Gastrocnemius medialis (tissue), 4 donors: ENCODE measurements around the gene LMO1.

Experiments
- POLR2A ChIP-seq, 2 donors: fragments of 450-650 bp; IDR thresholded peaks; one replicate each; pipeline ENCODE4 v1.6.1; 2017; ENCODE audit warnings: antibody characterized with exemption in 2 of 2, mild to moderate bottlenecking in 2 of 2, moderate library complexity in 2 of 2
- TF ChIP-seq, protein P1 (sequence below), 5 experiments: fragments of 450-650 bp in 3 of 5; fragments of 200-600 bp in 2 of 5; sonication (generic) in 2 of 5; IDR thresholded peaks in 4 of 5; conservative IDR thresholded peaks in 1 of 5; 1 replicate in 4 of 5; 2 replicates in 1 of 5; pipeline ENCODE4 v1.5.1; 2016 to 2019; ENCODE audit warnings: antibody characterized with exemption in 5 of 5, mild to moderate bottlenecking in 3 of 5, moderate library complexity in 3 of 5

DNA sequence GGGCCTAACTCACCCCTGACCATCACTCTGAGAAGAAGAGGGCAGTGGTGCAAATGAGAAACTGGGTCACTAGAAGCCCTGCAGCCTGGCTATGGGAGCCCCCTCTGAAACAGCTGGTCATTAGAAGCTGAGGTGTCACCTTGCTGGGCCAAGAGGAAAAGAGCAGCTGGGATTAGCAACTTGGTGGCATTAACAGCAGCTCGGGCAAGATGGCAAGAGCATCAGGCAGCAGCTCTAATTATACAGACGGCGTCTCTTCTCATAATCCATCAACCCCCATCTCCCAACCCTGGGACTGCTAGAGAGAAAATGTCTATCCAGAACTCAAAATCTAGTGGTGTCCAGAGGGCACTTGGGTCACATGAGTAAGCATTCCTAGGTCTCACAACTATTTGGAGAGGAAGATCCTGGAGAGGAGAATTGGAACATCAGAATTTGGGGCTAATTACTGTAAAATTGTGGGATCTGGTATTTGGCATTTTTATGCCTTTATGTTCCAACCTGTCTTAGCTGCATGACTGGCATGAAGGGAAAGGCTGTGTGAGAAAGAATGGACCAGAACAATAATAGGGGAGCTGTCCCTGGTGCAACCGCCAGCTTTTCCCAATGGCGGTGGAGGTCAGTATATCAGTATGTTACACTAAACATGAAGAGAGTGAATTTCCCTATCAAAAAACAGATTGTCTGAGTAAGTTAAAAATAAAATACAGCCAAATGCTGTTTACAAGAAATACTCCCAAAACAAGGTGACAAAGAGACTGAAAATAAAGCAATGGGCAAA is 7.6 kb upstream of the LMO1 start:
- TF ChIP-seq, protein P1, sequence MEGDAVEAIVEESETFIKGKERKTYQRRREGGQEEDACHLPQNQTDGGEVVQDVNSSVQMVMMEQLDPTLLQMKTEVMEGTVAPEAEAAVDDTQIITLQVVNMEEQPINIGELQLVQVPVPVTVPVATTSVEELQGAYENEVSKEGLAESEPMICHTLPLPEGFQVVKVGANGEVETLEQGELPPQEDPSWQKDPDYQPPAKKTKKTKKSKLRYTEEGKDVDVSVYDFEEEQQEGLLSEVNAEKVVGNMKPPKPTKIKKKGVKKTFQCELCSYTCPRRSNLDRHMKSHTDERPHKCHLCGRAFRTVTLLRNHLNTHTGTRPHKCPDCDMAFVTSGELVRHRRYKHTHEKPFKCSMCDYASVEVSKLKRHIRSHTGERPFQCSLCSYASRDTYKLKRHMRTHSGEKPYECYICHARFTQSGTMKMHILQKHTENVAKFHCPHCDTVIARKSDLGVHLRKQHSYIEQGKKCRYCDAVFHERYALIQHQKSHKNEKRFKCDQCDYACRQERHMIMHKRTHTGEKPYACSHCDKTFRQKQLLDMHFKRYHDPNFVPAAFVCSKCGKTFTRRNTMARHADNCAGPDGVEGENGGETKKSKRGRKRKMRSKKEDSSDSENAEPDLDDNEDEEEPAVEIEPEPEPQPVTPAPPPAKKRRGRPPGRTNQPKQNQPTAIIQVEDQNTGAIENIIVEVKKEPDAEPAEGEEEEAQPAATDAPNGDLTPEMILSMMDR (IDR thresholded peaks at IDR 0.05 in 4 of 5, conservative IDR thresholded peaks at IDR 0.05 in 1 of 5) = no peak
- TF ChIP-seq POLR2A (IDR thresholded peaks at IDR 0.05) = no peak
